Mucosa of descending colon (tissue), 3 donors: ENCODE data around the gene KTI12. TPM values are rescaled to one million over a fixed set of nuclear protein-coding genes. Genes with fewer than 3 reads are reported as not detected.

ENCODE experiments used
- ATAC-seq: fragments of 200-7000 bp; cut with Tn5 transposase; one replicate; pipeline ENCODE4 v1.9.1; 2020; ENCODE audit warnings: mild to moderate bottlenecking, moderate library complexity
- DNase-seq, 3 donors: peaks; one replicate each; pipeline ENCODE4 v3.0.0-alpha.2; 2020
- H3K36me3 ChIP-seq: fragments of 200-600 bp; one replicate; pipeline ENCODE4 v1.8.0; 2021; ENCODE audit warnings: low read depth, mild to moderate bottlenecking
- H3K4me1 ChIP-seq: fragments of 200-600 bp; one replicate; pipeline ENCODE4 v1.8.0; 2021; ENCODE audit warnings: low read depth, mild to moderate bottlenecking
- H3K4me3 ChIP-seq: fragments of 200-600 bp; one replicate; pipeline ENCODE4 v1.8.0; 2021; ENCODE audit warnings: mild to moderate bottlenecking
- H3K9me3 ChIP-seq: fragments of 200-600 bp; one replicate; pipeline ENCODE4 v1.8.0; 2021; ENCODE audit warnings: mild to moderate bottlenecking
- intact Hi-C, 2 donors: fragments of 100-400 bp; cut with DNase I in 1 of 2; cut with micrococcal nuclease in 1 of 2; formaldehyde crosslinking; loops; one replicate each; pipeline versions ENCODE4 v1.11.0 to v1.11.1; 2022; cut with DNase I, micrococcal nuclease
- total RNA-seq, 3 donors: library from RNA; stranded (reverse); fragmentation: NEBNext Ultra II Directional in 2 of 3; extraction: Animal tissue kit (Norgen Biotek cat#: 25700) in 2 of 3; gene quantifications; one replicate each; pipeline versions ENCODE4 v1.2.1 to v1.2.4, GENCODE V29; 2021 to 2023
- TF ChIP-seq, protein P1 (sequence below): fragments of 200-600 bp; IDR thresholded peaks from one replicate; pipeline ENCODE4 v1.8.0; 2022; ENCODE audit warnings: antibody characterized with exemption, mild to moderate bottlenecking
- donor health status: DM: no; HTN: no; CAD: no; lungs with moderate emphysema.
- donor health status: DM: no; HTN: no; CAD: no.
- donor health status: DM: no; HTN: yes; CAD: no.

The KTI12 gene
- total RNA-seq, 3 donors from 2014 or later = 4.3 to 6.7 (median 5.4) TPM

DNA sequence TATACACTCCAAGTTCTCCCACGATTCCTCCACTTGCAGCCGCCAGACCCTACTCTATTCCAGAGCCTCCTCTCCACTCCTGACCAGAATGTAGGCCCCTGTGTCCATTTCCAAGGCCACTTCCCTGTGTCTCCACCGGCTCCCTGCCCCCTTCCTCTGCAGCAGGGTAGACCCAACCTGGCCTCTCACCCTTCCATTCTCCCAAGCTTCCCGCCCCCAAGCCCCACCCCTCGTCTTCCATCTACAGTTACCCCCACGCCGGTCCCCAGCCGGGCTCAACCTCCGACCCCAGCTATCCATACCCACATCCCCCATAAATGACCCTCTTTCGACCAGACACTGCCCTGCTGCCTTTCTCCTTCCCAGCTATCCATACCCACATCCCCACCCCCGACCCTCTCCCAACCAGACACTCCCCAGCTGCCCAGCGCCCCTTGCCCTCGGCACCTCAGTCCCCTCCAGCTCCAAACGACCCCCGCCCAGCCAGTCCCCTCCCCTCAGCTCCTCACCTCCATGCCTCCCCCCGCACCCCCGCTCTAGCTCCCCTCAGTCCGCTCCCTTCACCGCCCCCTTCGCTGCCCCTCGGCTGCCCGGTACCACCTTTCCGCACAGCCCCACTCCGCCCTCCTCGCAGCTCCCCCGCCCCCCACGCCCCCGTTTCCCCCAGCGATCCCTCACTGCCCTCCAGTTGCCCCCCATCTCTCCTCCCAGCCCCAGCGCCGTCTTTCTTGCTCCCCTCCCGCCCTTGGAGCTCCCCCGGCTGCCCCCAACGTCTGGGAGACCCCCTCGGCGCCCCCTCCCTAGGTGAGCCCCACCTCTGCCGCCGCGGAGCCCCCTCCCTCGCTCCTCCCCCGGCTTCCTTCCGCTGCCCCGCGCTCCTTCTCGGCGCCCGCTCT is 43.8 kb downstream of the KTI12 start:
- no peaks in the 10 kb centered on the region for H3K9me3 ChIP-seq
- TF ChIP-seq, protein P1, sequence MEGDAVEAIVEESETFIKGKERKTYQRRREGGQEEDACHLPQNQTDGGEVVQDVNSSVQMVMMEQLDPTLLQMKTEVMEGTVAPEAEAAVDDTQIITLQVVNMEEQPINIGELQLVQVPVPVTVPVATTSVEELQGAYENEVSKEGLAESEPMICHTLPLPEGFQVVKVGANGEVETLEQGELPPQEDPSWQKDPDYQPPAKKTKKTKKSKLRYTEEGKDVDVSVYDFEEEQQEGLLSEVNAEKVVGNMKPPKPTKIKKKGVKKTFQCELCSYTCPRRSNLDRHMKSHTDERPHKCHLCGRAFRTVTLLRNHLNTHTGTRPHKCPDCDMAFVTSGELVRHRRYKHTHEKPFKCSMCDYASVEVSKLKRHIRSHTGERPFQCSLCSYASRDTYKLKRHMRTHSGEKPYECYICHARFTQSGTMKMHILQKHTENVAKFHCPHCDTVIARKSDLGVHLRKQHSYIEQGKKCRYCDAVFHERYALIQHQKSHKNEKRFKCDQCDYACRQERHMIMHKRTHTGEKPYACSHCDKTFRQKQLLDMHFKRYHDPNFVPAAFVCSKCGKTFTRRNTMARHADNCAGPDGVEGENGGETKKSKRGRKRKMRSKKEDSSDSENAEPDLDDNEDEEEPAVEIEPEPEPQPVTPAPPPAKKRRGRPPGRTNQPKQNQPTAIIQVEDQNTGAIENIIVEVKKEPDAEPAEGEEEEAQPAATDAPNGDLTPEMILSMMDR = no peak
- ATAC-seq (no peak), DNase-seq (no peak)
- H3K4me3 ChIP-seq = peak overlapping the region; percentile 4
- intact Hi-C loops = no loop called here
- no peaks in the 10 kb centered on the region for H3K36me3 ChIP-seq
- no peaks in the 10 kb centered on the region for H3K4me1 ChIP-seq

DNA sequence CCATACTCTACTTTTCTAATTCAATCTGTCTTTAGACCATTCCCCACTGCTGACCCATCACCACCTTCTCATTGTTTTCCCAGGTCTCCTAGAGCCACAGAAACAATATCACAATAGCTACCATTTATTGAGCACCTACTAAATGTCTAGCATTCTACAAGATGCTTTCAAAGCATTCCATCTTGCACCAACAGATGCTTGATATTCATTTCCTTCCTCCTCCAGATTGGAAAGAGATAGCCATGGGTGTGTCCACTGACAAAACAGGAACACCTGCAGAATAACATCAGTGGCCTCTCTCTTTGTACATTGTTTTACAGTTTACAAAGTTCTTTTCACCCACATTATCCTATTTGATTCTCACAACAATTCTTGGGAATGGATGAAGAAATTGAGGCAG is 45.4 kb downstream of the KTI12 start:
- intact Hi-C loops = no loop called here
- ATAC-seq = no peak
- TF ChIP-seq, protein P1 = no peak
- Histone ChIP-seq H3K9me3 (no peaks in the 10 kb centered on the region), H3K4me1 (no peaks in the 10 kb centered on the region), H3K36me3 (no peaks in the 10 kb centered on the region), H3K4me3 (no peak overlapping the region)
- no peak for DNase-seq

DNA sequence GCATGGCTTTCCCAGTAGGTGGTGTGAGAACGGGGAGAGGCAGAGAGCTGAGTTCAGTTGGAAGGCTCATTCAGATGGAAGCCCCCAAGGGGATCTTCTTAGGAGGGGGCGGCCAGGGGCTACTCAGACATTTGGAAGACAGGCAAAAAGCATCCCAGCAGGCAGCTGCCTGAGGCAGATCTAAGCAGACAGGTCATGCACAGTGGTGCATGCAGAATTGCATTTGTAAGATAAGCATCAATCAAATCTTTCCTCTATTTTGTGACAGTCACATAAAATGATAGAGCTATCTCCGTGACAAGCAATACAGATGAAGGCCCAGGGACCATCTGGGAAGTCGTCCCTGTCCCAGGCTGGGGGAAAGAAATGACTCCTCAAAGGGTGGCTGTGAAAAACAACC is 46.9 kb downstream of the KTI12 start:
- ATAC-seq (no peak), DNase-seq (no peak)
- Histone ChIP-seq H3K4me3 (no peak overlapping the region), H3K9me3 (no peaks in the 10 kb centered on the region), H3K4me1 (no peaks in the 10 kb centered on the region), H3K36me3 (no peaks in the 10 kb centered on the region)
- intact Hi-C loops = no loop called here
- TF ChIP-seq, protein P1 = no peak

DNA sequence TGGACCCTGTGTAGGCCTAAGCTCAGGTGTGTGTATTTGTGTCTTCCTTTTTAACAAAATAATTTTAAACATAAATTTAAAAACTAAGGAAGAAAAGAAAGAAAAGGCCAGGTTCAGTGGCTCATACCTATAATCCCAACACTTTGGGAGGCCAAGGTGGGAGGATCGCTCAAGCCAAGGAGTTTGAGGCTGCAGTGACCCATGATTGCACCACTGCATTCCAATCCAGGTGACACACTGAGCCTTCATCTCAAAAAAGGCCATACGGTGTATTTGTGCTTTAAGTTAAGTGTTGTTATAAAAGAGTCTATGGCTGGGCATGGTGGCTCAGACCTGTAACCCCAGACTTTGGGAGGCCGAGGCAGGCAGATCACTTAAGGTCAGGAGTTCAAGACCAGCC is 51.4 kb downstream of the KTI12 start:
- Histone ChIP-seq H3K9me3 (no peaks in the 10 kb centered on the region), H3K4me1 (no peaks in the 10 kb centered on the region), H3K36me3 (no peaks in the 10 kb centered on the region), H3K4me3 (no peak overlapping the region)
- no peak for ATAC-seq
- TF ChIP-seq, protein P1 = no peak
- intact Hi-C loops = no loop called here
- DNase-seq = no peak

Other genes starting within 250 kb of the KTI12 start
- 100 to 1,000 TPM in 1 of 3 donors, 10 to 100 TPM in 2; 83.3 to 119 (median 91.4) TPM for gene NRDC, start 155.1 kb downstream of the KTI12 start, total RNA-seq
- gene RAB3B, start 43.1 kb downstream of the KTI12 start, total RNA-seq = 1 to 10 TPM; 3.5 to 5.6 (median 3.6) TPM
- 10 to 100 TPM; 32.8 to 60.1 (median 53.8) TPM for gene TXNDC12, start 21.4 kb upstream of the KTI12 start, total RNA-seq
- 10 to 100 TPM; 22.4 to 27.7 (median 26.4) TPM for gene BTF3L4, start 22.5 kb upstream of the KTI12 start, total RNA-seq
- 10 to 100 TPM; 12.4 to 25.7 (median 19.1) TPM for gene ZFYVE9, start 108.3 kb upstream of the KTI12 start, total RNA-seq